Upper lobe of right lung (tissue), 1 donor: ENCODE results near the gene OR1Q1. TPM values are rescaled to one million over a fixed set of nuclear protein-coding genes. Genes with fewer than 3 reads are reported as not detected.
"Not testable (repeated sequence)": the region's sequence is repeated elsewhere in the genome, so short reads cannot be mapped to it uniquely, and the experiment has no call there.

Experiments used
- ATAC-seq: fragments of 200-7000 bp; cut with Tn5 transposase; one replicate; pipeline ENCODE4 v1.9.1; 2020; ENCODE audit warnings: mild to moderate bottlenecking, moderate library complexity
- DNase-seq: peaks from one replicate; pipeline ENCODE4 v3.0.0-alpha.2; 2020
- H3K27ac ChIP-seq: fragments of 200-600 bp; one replicate; pipeline ENCODE4 v1.8.0; 2022
- H3K27me3 ChIP-seq: fragments of 200-600 bp; one replicate; pipeline ENCODE4 v1.8.0; 2022; ENCODE audit warnings: mild to moderate bottlenecking
- H3K36me3 ChIP-seq: fragments of 200-600 bp; one replicate; pipeline ENCODE4 v1.8.0; 2022
- H3K4me1 ChIP-seq: fragments of 200-600 bp; one replicate; pipeline ENCODE4 v1.8.0; 2022
- H3K4me3 ChIP-seq: fragments of 200-600 bp; one replicate; pipeline ENCODE4 v1.8.0; 2022; ENCODE audit warnings: mild to moderate bottlenecking
- H3K9me3 ChIP-seq: fragments of 200-600 bp; one replicate; pipeline ENCODE4 v1.8.0; 2022
- intact Hi-C: fragments of 100-400 bp; cut with DNase I; formaldehyde crosslinking; loops from one replicate; pipeline ENCODE4 v1.11.0; 2022
- long read RNA-seq: library from polyadenylated mRNA; unstranded; transcript quantifications from one replicate; pipeline ENCODE4 v2.0.0, GENCODE V29; 2021
- total RNA-seq: library from RNA; stranded (reverse); fragmentation: NEBNext Ultra II Directional; extraction: Animal tissue kit (Norgen Biotek cat#: 25700); gene quantifications from one replicate; pipeline ENCODE4 v1.2.1, GENCODE V29; 2021
- TF ChIP-seq, protein P1 (sequence below): fragments of 200-600 bp; IDR thresholded peaks from one replicate; pipeline ENCODE4 v1.8.0; 2022; ENCODE audit warnings: antibody characterized with exemption
- donor health status: DM: no; HTN: yes; CAD: no; lungs with severe emphysema.

The OR1Q1 gene, protein sequence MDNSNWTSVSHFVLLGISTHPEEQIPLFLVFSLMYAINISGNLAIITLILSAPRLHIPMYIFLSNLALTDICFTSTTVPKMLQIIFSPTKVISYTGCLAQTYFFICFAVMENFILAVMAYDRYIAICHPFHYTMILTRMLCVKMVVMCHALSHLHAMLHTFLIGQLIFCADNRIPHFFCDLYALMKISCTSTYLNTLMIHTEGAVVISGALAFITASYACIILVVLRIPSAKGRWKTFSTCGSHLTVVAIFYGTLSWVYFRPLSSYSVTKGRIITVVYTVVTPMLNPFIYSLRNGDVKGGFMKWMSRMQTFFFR
- total RNA-seq: not detected
- long read RNA-seq: 0 reads

DNA sequence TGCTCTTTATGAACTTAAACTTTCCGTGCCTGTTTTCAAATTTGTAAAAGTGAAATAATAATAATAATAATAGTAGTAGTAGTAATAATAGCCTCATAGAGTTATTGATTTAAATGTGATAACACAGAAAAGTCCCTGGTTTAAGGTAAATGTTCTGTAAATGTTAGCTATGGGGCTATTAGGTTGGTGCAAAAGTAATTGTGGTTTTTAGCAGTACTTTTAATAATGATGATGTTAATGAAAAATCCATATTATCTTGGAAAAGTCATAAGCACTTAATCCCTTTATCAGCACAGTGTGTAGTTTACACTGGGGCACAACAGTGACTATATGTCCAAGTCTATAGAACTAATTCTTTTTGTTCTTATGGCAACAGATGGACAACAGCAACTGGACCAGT lies at the start of gene OR1Q1:
TSS of gene OR1Q1 (plus strand) at position 377 of the 400 bp plus-strand sequence. CDS start at position 377, 0 bp downstream.
- Histone ChIP-seq H3K4me1 (no peaks in the 10 kb centered on the region), H3K4me3 (no peak within 1 kb of the TSS), H3K9me3 (no peaks in the 10 kb centered on the region), H3K27me3 (no peaks in the 10 kb centered on the region), H3K36me3 (no peaks in the 10 kb centered on the region), H3K27ac (no peak within 1 kb of the TSS)
- intact Hi-C loops: no loop called here
- TF ChIP-seq, protein P1, sequence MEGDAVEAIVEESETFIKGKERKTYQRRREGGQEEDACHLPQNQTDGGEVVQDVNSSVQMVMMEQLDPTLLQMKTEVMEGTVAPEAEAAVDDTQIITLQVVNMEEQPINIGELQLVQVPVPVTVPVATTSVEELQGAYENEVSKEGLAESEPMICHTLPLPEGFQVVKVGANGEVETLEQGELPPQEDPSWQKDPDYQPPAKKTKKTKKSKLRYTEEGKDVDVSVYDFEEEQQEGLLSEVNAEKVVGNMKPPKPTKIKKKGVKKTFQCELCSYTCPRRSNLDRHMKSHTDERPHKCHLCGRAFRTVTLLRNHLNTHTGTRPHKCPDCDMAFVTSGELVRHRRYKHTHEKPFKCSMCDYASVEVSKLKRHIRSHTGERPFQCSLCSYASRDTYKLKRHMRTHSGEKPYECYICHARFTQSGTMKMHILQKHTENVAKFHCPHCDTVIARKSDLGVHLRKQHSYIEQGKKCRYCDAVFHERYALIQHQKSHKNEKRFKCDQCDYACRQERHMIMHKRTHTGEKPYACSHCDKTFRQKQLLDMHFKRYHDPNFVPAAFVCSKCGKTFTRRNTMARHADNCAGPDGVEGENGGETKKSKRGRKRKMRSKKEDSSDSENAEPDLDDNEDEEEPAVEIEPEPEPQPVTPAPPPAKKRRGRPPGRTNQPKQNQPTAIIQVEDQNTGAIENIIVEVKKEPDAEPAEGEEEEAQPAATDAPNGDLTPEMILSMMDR: no peak
- ATAC-seq (no peak), DNase-seq (no peak)

DNA sequence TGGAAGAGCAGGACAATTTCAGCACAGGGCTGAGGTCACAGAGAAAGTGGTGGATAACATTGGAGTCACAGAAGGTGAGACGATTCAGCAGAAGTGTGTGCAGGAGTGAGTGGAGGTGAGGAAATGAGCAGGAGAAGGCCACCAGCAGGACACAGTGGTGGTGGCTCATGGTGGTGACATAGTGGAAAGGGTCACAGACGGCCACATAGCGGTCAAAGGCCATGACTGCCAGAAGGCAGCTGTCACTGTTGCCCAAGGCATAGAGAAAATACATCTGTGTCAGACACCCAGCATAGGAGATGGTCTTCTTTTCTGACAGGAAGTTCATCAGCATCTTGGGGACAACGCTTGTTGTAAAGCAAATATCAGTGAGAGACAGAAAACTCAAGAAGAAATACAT lies 46.6 kb upstream of the OR1Q1 start:
- no peak for DNase-seq
- Histone ChIP-seq H3K27ac (no peak overlapping the region), H3K27me3 (no peaks in the 10 kb centered on the region), H3K9me3 (no peaks in the 10 kb centered on the region), H3K4me1 (no peaks in the 10 kb centered on the region), H3K4me3 (no peak overlapping the region), H3K36me3 (no peaks in the 10 kb centered on the region)
- TF ChIP-seq, protein P1: no peak
- no peak for ATAC-seq
- intact Hi-C loops: no loop called here

DNA sequence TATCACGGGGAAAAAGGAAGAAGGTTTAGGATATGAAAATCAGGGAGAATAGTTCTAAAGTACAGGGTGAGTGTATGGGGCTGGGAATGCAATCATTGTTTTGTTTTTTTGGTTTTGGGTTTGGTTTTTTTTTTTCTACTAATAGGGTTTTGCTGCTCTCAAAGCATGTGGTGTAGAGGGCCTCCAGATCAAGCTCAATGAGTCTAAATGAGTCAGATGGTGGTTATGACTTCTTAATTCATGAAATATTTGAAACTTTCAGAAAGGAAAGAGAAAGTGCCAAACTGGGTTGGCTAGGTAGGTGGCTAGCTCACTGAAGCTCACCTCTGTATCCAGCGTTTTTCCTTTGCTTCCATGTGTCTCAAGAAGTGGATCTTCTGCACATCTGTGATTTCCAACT lies 42.1 kb upstream of the OR1Q1 start:
- Histone ChIP-seq H3K4me1 (no peaks in the 10 kb centered on the region), H3K27me3 (no peaks in the 10 kb centered on the region), H3K9me3 (no peaks in the 10 kb centered on the region), H3K36me3 (no peaks in the 10 kb centered on the region), H3K4me3 (no peak overlapping the region), H3K27ac (no peak overlapping the region)
- ATAC-seq: no peak
- no peak for DNase-seq
- TF ChIP-seq, protein P1: no peak
- intact Hi-C loops: no loop called here

- TF ChIP-seq, protein P1: no peak
- Histone ChIP-seq H3K4me1 (no peaks in the 10 kb centered on the region), H3K27me3 (no peaks in the 10 kb centered on the region), H3K36me3 (no peaks in the 10 kb centered on the region), H3K9me3 (no peaks in the 10 kb centered on the region), H3K4me3 (no peak overlapping the region), H3K27ac (no peak overlapping the region)
- ATAC-seq: no peak
- intact Hi-C loops: no loop called here
- no peak for DNase-seq
These were observed 34.7 kb upstream of the OR1Q1 start for GRCh38 chr9:122579874-122580273.

GRCh38 chr9:122580360-122580759 lies 34.2 kb upstream of the OR1Q1 start:
- H3K36me3 ChIP-seq: no peaks in the 10 kb centered on the region
- H3K9me3 ChIP-seq: no peaks in the 10 kb centered on the region
- no peaks in the 10 kb centered on the region for H3K27me3 ChIP-seq
- ATAC-seq (no peak), DNase-seq (no peak)
- H3K4me3 ChIP-seq: no peak overlapping the region
- H3K27ac ChIP-seq: no peak overlapping the region
- TF ChIP-seq, protein P1: no peak
- intact Hi-C loops: no loop called here
- no peaks in the 10 kb centered on the region for H3K4me1 ChIP-seq

GRCh38 chr9:122583284-122583683 lies 31.3 kb upstream of the OR1Q1 start, which contains the start of gene OR1L8:
Gene OR1L8, minus strand, starts transcription at chr9:122583384. Its CDS starts 14,907 bp downstream, at chr9:122568477.
- ATAC-seq, DNase-seq, H3K36me3 ChIP-seq, H3K4me3 ChIP-seq, H3K27ac ChIP-seq, H3K27me3 ChIP-seq, H3K9me3 ChIP-seq, H3K4me1 ChIP-seq, intact Hi-C loops: not testable (repeated sequence)
